ENCODE measurements around the gene PRR20A.
"Not testable (repeated sequence)": the region's sequence is repeated elsewhere in the genome, so short reads cannot be mapped to it uniquely, and the experiment has no call there.

Gene PRR20A

DNA sequence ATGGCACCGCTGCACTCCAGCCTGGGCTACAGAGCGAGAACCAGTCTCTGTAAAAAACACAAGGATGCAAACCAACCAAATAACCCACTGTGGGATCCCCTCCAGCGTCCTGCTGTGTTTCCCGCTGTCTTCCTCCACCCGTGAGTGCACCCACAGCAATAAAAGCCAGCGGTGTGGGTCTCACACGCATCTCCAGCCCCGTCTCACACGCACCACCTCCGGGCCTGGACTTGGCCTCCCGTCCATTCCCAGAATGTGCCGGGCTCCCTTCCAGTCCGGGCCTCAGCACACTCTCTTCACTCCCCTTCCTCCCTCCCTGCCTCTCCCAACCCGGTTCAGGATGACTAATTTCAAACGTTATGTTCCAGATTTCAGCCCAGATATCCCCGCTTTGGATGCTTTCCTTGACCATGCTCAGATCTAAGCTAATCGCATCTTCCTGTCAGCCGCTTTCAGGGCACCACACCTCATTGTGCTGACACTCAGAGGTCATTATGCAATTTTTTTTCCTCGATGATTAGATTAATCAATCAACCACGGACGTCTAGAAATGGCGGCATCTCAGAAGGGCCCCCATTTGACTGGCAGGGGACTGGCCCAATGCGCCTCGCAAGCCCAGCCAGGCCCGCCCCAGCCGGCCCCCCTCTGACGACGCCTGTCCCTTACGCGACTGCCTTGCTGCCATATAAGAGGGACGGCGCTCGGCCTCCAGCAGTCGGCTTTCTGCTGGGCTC is at the start of gene PRR20A:
Gene PRR20A, plus strand, starts transcription at position 684 of the 734 bp plus-strand sequence. CDS start 387 bp downstream, outside the sequence.
- not testable (repeated sequence) for H3K4me3 ChIP-seq; H3K27ac ChIP-seq; DNase-seq (ENCODE audit: low read depth, low spot score); H3K9ac ChIP-seq (ENCODE audit: insufficient read length); H3K9me3 ChIP-seq (ENCODE audit: low read depth, low read length); H3K36me3 ChIP-seq (ENCODE audit: insufficient read depth, low read length)

DNA sequence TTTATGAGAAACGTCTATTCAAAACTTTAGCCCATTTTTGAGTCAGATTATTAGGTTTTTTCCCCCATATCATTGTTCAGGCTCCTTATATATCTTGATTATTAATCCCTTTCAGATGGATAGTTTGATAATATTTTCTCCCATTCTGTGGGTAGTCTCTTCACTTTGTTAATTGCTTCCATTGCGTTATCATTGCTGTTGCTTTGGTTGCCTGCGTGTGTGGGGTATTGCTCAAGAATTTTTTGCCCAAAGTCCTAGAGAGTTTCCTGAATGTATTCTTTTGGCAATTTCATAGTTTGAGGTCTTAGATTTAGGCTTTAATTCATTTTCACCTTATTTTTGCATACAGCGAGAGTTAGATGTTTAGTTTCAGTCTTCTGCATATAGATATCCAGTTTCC is 25.8 kb upstream of the PRR20A start:
- DNase-seq (ENCODE audit: low read depth, low spot score) = peak; percentile 79
- no peak overlapping the region for H3K4me3 ChIP-seq
- H3K9me3 ChIP-seq (ENCODE audit: low read depth, low read length) = peaks cover 4% of the 10 kb centered on the region; the same call in 1 of the 2 replicates
- TF ChIP-seq FOXP2 (optimal IDR thresholded peaks at IDR 0.05; ENCODE audit: control extremely low read depth, extremely low read length, insufficient read depth) (no peak), EZH2 (IDR thresholded peaks at IDR 0.05) (no peak), POLR2AphosphoS5 (IDR thresholded peaks at IDR 0.05; ENCODE audit: borderline replicate concordance, low read depth, low read length) (no peak; the same call in 1 of the 2 replicates)
- no peaks in the 10 kb centered on the region for H3K36me3 ChIP-seq (ENCODE audit: insufficient read depth, low read length)
- peak overlapping the region; percentile 76 for H3K27ac ChIP-seq
- no peak overlapping the region for H3K9ac ChIP-seq (ENCODE audit: insufficient read length)

DNA sequence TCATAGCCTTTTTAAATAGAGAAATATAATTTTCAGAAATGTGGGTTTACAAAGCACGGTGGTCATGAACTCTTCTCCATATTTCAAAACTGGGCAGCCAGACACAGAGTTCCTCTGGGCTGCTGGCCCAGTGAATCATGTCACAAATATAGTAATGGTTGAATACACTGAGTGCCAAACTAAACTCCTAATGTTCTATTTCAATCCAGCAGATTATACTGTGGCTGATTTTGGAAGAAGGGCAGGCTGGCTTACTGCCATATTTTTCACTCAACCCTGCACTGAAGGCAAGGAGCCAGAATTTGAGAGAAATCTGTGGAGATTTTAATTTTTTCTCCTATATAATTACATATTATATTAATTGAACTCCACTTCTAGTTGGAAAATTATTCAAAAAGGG is 17.0 kb upstream of the PRR20A start:
- Histone ChIP-seq H3K9me3 (ENCODE audit: low read depth, low read length) (no peaks in the 10 kb centered on the region), H3K27ac (no peak overlapping the region), H3K36me3 (ENCODE audit: insufficient read depth, low read length) (no peaks in the 10 kb centered on the region), H3K4me3 (no peak overlapping the region), H3K9ac (ENCODE audit: insufficient read length) (no peak overlapping the region)
- TF ChIP-seq POLR2AphosphoS5 (IDR thresholded peaks at IDR 0.05; ENCODE audit: borderline replicate concordance, low read depth, low read length) = no peak
- TF ChIP-seq FOXP2 (optimal IDR thresholded peaks at IDR 0.05; ENCODE audit: control extremely low read depth, extremely low read length, insufficient read depth) = no peak
- TF ChIP-seq EZH2 (IDR thresholded peaks at IDR 0.05) = no peak
- no peak for DNase-seq (ENCODE audit: low read depth, low spot score)

DNA sequence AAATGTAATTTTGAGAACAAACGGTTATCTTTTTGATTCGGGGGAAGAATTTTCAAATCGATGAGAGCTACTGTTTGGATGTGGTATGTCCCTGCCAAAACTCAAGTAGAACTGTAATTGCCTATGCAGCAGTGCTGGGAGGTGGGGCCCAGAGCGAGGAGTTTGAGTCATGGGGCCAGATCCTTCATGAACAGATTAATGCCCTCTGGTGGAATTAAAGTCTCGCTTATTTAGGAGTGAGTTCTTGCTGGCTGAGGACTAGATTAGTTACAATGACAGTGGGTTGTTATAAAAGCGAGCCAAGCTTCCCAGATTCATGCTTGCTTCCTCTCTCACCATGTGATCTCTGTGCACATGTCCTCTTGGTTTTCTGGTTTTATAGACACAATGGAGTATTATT is 11.8 kb upstream of the PRR20A start:
- no peak for DNase-seq (ENCODE audit: low read depth, low spot score)
- TF ChIP-seq FOXP2 (optimal IDR thresholded peaks at IDR 0.05; ENCODE audit: control extremely low read depth, extremely low read length, insufficient read depth) = no peak
- TF ChIP-seq POLR2AphosphoS5 (IDR thresholded peaks at IDR 0.05; ENCODE audit: borderline replicate concordance, low read depth, low read length) = no peak
- no peak for TF ChIP-seq EZH2 (IDR thresholded peaks at IDR 0.05)
- no peak overlapping the region for H3K27ac ChIP-seq
- no peak overlapping the region for H3K9ac ChIP-seq (ENCODE audit: insufficient read length)
- no peak overlapping the region for H3K4me3 ChIP-seq
- no peaks in the 10 kb centered on the region for H3K9me3 ChIP-seq (ENCODE audit: low read depth, low read length)
- no peaks in the 10 kb centered on the region for H3K36me3 ChIP-seq (ENCODE audit: insufficient read depth, low read length)

DNA sequence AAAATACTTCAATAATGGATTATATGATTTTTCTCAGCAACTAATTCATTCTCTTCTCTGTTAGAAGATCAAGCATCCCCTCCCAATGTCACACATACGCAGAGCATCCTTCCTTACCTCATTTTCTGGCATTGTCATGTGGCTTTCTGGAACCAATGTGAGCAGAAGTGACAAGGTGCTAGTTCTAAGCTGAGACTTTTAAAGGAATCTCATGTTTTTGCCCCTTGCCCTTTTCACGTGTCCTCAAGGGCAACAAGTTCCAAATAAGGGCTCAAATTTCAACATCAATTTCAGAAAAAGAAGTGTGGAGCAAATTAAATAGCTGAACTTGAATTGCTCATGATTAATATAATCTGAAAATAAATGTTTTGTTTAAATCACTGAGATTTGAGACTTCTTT is 4.6 kb upstream of the PRR20A start:
- no peak overlapping the region for H3K27ac ChIP-seq
- H3K4me3 ChIP-seq = no peak overlapping the region
- TF ChIP-seq EZH2 (IDR thresholded peaks at IDR 0.05) (no peak), FOXP2 (optimal IDR thresholded peaks at IDR 0.05; ENCODE audit: control extremely low read depth, extremely low read length, insufficient read depth) (no peak), POLR2AphosphoS5 (IDR thresholded peaks at IDR 0.05; ENCODE audit: borderline replicate concordance, low read depth, low read length) (no peak)
- H3K36me3 ChIP-seq (ENCODE audit: insufficient read depth, low read length) = no peaks in the 10 kb centered on the region
- H3K9me3 ChIP-seq (ENCODE audit: low read depth, low read length) = no peaks in the 10 kb centered on the region
- no peak overlapping the region for H3K9ac ChIP-seq (ENCODE audit: insufficient read length)
- no peak for DNase-seq (ENCODE audit: low read depth, low spot score)

DNA sequence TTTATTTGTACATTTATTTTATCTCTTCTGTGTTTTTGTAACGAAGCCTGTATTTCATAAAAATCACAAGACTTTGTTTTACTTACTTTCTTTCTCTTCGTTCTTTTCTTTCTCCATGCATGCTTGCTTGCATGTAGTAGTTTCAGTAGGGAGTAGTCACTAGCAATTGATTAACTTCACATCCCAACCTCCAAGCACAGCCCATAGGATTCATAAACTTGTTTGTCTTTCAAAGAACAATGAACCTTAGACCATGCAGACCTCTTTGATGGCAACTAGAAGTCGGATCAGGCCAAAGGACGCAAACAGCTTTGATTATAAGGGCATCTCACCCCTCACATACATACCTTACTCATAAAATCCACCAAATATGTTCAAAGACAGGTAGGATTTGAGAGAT is 3.1 kb upstream of the PRR20A start:
- TF ChIP-seq EZH2 (IDR thresholded peaks at IDR 0.05) (no peak), FOXP2 (optimal IDR thresholded peaks at IDR 0.05; ENCODE audit: control extremely low read depth, extremely low read length, insufficient read depth) (no peak), POLR2AphosphoS5 (IDR thresholded peaks at IDR 0.05; ENCODE audit: borderline replicate concordance, low read depth, low read length) (no peak)
- Histone ChIP-seq H3K36me3 (ENCODE audit: insufficient read depth, low read length) (no peaks in the 10 kb centered on the region), H3K27ac (no peak overlapping the region), H3K4me3 (no peak overlapping the region), H3K9me3 (ENCODE audit: low read depth, low read length) (no peaks in the 10 kb centered on the region), H3K9ac (ENCODE audit: insufficient read length) (no peak overlapping the region)
- DNase-seq (ENCODE audit: low read depth, low spot score) = no peak

DNA sequence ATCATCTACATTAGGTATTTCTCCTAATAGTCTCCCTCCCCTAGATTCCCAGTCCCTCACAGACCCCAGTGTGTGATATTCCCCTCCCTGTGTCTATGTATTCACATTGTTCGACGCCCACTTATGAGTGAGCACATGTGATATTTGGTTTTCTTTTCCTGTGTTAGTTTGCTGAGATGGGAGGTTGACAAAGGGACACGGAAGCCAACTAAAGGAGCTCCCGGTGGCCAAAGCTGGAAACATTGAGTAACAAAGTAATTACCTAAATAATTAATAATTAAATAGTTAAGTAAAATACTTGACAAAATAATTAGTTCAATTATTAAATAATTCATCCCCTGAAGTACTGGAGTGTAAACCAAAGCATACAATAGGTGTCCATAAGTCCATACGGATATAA is 1.7 kb upstream of the PRR20A start:
- no peak for DNase-seq (ENCODE audit: low read depth, low spot score)
- Histone ChIP-seq H3K4me3 (no peak overlapping the region), H3K36me3 (ENCODE audit: insufficient read depth, low read length) (no peaks in the 10 kb centered on the region), H3K9me3 (ENCODE audit: low read depth, low read length) (no peaks in the 10 kb centered on the region), H3K9ac (ENCODE audit: insufficient read length) (no peak overlapping the region), H3K27ac (no peak overlapping the region)
- no peak for TF ChIP-seq EZH2 (IDR thresholded peaks at IDR 0.05)
- no peak for TF ChIP-seq POLR2AphosphoS5 (IDR thresholded peaks at IDR 0.05; ENCODE audit: borderline replicate concordance, low read depth, low read length)
- no peak for TF ChIP-seq FOXP2 (optimal IDR thresholded peaks at IDR 0.05; ENCODE audit: control extremely low read depth, extremely low read length, insufficient read depth)

DNA sequence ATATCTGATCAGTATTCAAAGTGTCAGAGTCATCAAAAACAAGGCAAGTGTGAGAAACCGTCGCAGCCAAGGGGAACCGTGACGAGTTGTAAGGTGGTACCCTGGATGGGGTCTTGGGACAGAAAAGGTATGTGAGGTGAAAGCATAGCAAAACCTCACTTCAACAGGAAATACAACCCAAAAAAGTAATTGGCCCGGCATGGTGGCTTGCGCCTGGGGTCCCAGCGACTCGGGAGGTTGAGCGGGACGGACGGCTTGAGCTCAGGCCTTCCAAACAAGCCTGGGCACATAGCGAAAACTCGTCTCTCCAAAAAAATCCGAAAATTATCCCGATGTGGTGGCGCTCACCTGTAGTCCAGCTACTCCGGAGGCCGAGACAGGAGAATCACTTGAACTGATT is 937 bp upstream of the PRR20A start:
- not testable (repeated sequence) for H3K9me3 ChIP-seq (ENCODE audit: low read depth, low read length); H3K36me3 ChIP-seq (ENCODE audit: insufficient read depth, low read length); DNase-seq (ENCODE audit: low read depth, low spot score); H3K4me3 ChIP-seq; H3K9ac ChIP-seq (ENCODE audit: insufficient read length); H3K27ac ChIP-seq

DNA sequence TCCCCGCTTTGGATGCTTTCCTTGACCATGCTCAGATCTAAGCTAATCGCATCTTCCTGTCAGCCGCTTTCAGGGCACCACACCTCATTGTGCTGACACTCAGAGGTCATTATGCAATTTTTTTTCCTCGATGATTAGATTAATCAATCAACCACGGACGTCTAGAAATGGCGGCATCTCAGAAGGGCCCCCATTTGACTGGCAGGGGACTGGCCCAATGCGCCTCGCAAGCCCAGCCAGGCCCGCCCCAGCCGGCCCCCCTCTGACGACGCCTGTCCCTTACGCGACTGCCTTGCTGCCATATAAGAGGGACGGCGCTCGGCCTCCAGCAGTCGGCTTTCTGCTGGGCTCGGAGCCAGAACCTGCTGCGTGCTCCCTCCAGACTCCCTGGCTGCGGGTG is 6.5 kb downstream of the PRR20A start, which contains the start of gene PRR20B:
Gene PRR20B, plus strand, starts transcription at position 301 of the 400 bp plus-strand sequence. CDS start 387 bp downstream, outside the sequence.
- DNase-seq (ENCODE audit: low read depth, low spot score); H3K36me3 ChIP-seq (ENCODE audit: insufficient read depth, low read length); H3K27ac ChIP-seq; H3K4me3 ChIP-seq; H3K9ac ChIP-seq (ENCODE audit: insufficient read length); H3K9me3 ChIP-seq (ENCODE audit: low read depth, low read length): not testable (repeated sequence)

DNA sequence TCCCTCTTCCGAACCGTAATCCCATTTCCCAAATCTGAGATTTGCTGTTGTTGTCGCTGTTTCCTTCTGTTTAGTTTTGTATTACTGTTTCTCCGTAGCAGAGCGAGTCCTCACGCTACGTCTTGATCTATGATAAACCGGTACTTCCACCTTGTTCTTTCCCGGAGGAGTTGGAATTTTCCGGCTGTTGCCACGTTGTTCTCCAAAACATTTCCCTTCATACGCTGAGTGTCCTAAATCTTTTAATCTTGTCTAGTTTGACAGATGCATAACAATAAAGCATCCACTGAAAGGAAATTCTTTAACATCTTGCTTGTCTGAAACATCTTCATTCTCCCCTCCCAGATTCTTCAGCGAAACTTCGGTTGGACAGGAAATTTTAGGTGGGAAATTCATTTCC is 7.4 kb downstream of the PRR20A start:
- H3K4me3 ChIP-seq; H3K36me3 ChIP-seq (ENCODE audit: insufficient read depth, low read length): not testable (repeated sequence)

DNA sequence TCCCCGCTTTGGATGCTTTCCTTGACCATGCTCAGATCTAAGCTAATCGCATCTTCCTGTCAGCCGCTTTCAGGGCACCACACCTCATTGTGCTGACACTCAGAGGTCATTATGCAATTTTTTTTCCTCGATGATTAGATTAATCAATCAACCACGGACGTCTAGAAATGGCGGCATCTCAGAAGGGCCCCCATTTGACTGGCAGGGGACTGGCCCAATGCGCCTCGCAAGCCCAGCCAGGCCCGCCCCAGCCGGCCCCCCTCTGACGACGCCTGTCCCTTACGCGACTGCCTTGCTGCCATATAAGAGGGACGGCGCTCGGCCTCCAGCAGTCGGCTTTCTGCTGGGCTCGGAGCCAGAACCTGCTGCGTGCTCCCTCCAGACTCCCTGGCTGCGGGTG is 13.0 kb downstream of the PRR20A start, which contains the start of gene PRR20C:
Gene PRR20C, plus strand, starts transcription at position 301 of the 400 bp plus-strand sequence. CDS start 387 bp downstream, outside the sequence.
- not testable (repeated sequence) for H3K4me3 ChIP-seq; H3K9me3 ChIP-seq (ENCODE audit: low read depth, low read length); DNase-seq (ENCODE audit: low read depth, low spot score); H3K36me3 ChIP-seq (ENCODE audit: insufficient read depth, low read length); H3K27ac ChIP-seq; H3K9ac ChIP-seq (ENCODE audit: insufficient read length)

More for the DNA sequence above, 7.4 kb downstream of the PRR20A start:
- not testable (repeated sequence) for DNase-seq (ENCODE audit: low read depth, low spot score); H3K9ac ChIP-seq (ENCODE audit: insufficient read length); H3K27ac ChIP-seq; H3K9me3 ChIP-seq (ENCODE audit: low read depth, low read length)

DNA sequence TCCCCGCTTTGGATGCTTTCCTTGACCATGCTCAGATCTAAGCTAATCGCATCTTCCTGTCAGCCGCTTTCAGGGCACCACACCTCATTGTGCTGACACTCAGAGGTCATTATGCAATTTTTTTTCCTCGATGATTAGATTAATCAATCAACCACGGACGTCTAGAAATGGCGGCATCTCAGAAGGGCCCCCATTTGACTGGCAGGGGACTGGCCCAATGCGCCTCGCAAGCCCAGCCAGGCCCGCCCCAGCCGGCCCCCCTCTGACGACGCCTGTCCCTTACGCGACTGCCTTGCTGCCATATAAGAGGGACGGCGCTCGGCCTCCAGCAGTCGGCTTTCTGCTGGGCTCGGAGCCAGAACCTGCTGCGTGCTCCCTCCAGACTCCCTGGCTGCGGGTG is 19.6 kb downstream of the PRR20A start, which contains the start of gene PRR20D:
Gene PRR20D, plus strand, starts transcription at position 301 of the 400 bp plus-strand sequence. CDS start 387 bp downstream, outside the sequence.
- H3K36me3 ChIP-seq (ENCODE audit: insufficient read depth, low read length); DNase-seq (ENCODE audit: low read depth, low spot score); H3K4me3 ChIP-seq; H3K27ac ChIP-seq; H3K9ac ChIP-seq (ENCODE audit: insufficient read length); H3K9me3 ChIP-seq (ENCODE audit: low read depth, low read length): not testable (repeated sequence)
